Right lobe of liver (tissue), 6 donors: ENCODE data around the gene EPS8. TPM values are rescaled to one million over a fixed set of nuclear protein-coding genes. Genes with fewer than 3 reads are reported as not detected.

Experiments used
- ATAC-seq, 4 donors: fragments of 200-7000 bp; cut with Tn5 transposase; one replicate each; pipeline ENCODE4 v1.9.1; 2020; ENCODE audit warnings: mild to moderate bottlenecking in 4 of 4, moderate library complexity in 4 of 4
- DNase-seq, 3 donors: peaks; one replicate each; pipeline ENCODE4 v3.0.0-alpha.2; 2020
- H3K27ac ChIP-seq, 3 donors: fragments of 200-600 bp; one replicate each; pipeline ENCODE4 v1.8.0; 2022
- H3K27me3 ChIP-seq, 2 donors: fragments of 200-600 bp; one replicate each; pipeline ENCODE4 v1.8.0; 2022
- H3K36me3 ChIP-seq, 4 donors: fragments of 200-600 bp; sonication (generic) in 1 of 4; one replicate each; pipeline versions ENCODE4 v1.5.1 to v1.8.0; 2017 to 2022; ENCODE audit warnings: control low read depth in 1 of 4
- H3K4me1 ChIP-seq, 4 donors: fragments of 200-600 bp; sonication (generic) in 1 of 4; one replicate each; pipeline versions ENCODE4 v1.5.1 to v1.8.0; 2017 to 2022; ENCODE audit warnings: control low read depth in 1 of 4
- H3K4me3 ChIP-seq, 3 donors: fragments of 200-600 bp; one replicate each; pipeline ENCODE4 v1.8.0; 2022
- H3K9me3 ChIP-seq, 4 donors: fragments of 200-600 bp; sonication (generic) in 1 of 4; one replicate each; pipeline versions ENCODE4 v1.5.1 to v1.8.0; 2017 to 2022; ENCODE audit warnings: control low read depth in 1 of 4
- CTCF ChIP-seq, 4 donors: fragments of 200-600 bp in 3 of 4; fragments of 450-650 bp in 1 of 4; IDR thresholded peaks; one replicate each; pipeline versions ENCODE4 v1.5.1 to v1.8.0; 2016 to 2022; ENCODE audit warnings: antibody characterized with exemption in 4 of 4, mild to moderate bottlenecking in 2 of 4
- POLR2A ChIP-seq: fragments of 450-650 bp; IDR thresholded peaks from one replicate; pipeline ENCODE4 v1.6.1; 2017; ENCODE audit warnings: antibody characterized with exemption, mild to moderate bottlenecking
- WGBS: methylation state at CpG from one replicate; pipeline ENCODE4 v1.1.6; 2018; ENCODE audit warnings: low coverage, low lambda C conversion rate; ENCODE audit not compliant: insufficient coverage; ENCODE audit errors: missing lambda C conversion rate; 5-methylcytosine and 5-hydroxymethylcytosine counted together
- intact Hi-C, 2 donors: fragments of 100-400 bp; cut with DNase I; formaldehyde crosslinking; loops; one replicate each; pipeline versions ENCODE4 v1.11.2 to v1.14.1; 2022
- total RNA-seq, 6 experiments: library from RNA; depleted of rRNA in 2 of 6; stranded (reverse); fragments of >200 nt in 2 of 6; fragmentation: NEBNext Ultra II Directional in 3 of 6; extraction: Animal tissue kit (Norgen Biotek cat#: 25700) in 3 of 6; gene quantifications; one replicate each; pipeline versions ENCODE4 v1.1.0 to v1.2.4, GENCODE V29; 2016 to 2023
- donor health status: DM: no; HTN: yes; CAD: no.
- donor health status: DM: no; HTN: no; CAD: no.
- donor health status: DM: no; HTN: no; CAD: no.
- donor health status: DM: no; HTN: yes; CAD: no.
- donor health status: DM: no; HTN: yes; CAD: no.

Gene EPS8
- total RNA-seq, 6 experiments from 2014 or later, result 21.3 to 44.8 (median 28.2) TPM

- DNase-seq, result no peak
- TF ChIP-seq CTCF (IDR thresholded peaks at IDR 0.05) (no peak), POLR2A (no peak)
- 93% methylated on average over 1 of the region's 1 CpG for WGBS
- H3K9me3 ChIP-seq, result no peaks in the 10 kb centered on the region
- H3K27me3 ChIP-seq, result no peaks in the 10 kb centered on the region
- ATAC-seq, result peak in 1 of 4 donors; percentile 32
- no peak overlapping the region for H3K27ac ChIP-seq
- no peaks in the 10 kb centered on the region for H3K36me3 ChIP-seq
- H3K4me3 ChIP-seq, result no peak overlapping the region
- intact Hi-C loops, result no loop called here
- no peaks in the 10 kb centered on the region for H3K4me1 ChIP-seq
These were observed 187.9 kb downstream of the EPS8 start for GRCh38 chr12:15601210-15601800.

- Histone ChIP-seq H3K36me3 (no peaks in the 10 kb centered on the region), H3K27me3 (no peaks in the 10 kb centered on the region), H3K4me3 (no peak overlapping the region), H3K9me3 (no peaks in the 10 kb centered on the region), H3K4me1 (no peaks in the 10 kb centered on the region), H3K27ac (no peak overlapping the region)
- no peak for TF ChIP-seq POLR2A
- WGBS, result 80% methylated on average over 7 of the region's 7 CpGs
- no peak for DNase-seq
- no peak for ATAC-seq
- intact Hi-C loops, result no loop called here
These were observed 188.8 kb downstream of the EPS8 start for GRCh38 chr12:15600223-15600935.

GRCh38 chr12:15599266-15600037 lies 189.7 kb downstream of the EPS8 start:
- WGBS, result 35% methylated on average over 4 of the region's 4 CpGs
- Histone ChIP-seq H3K4me3 (no peak overlapping the region), H3K27ac (no peak overlapping the region), H3K9me3 (no peaks in the 10 kb centered on the region), H3K36me3 (no peaks in the 10 kb centered on the region), H3K27me3 (no peaks in the 10 kb centered on the region), H3K4me1 (no peaks in the 10 kb centered on the region)
- no peak for DNase-seq
- no peak for TF ChIP-seq POLR2A
- TF ChIP-seq CTCF (IDR thresholded peaks at IDR 0.05), result no peak
- intact Hi-C loops, result loop anchor here in 1 of 2 donors (10.0 kb wide), 1 partner anchor 255 kb away; no protein-coding TSS in a partner anchor
- peak; percentile 52 to 68 (median 57) for ATAC-seq

GRCh38 chr12:15597125-15597830 lies 191.9 kb downstream of the EPS8 start:
- Histone ChIP-seq H3K9me3 (no peaks in the 10 kb centered on the region), H3K27me3 (no peaks in the 10 kb centered on the region), H3K4me1 (no peaks in the 10 kb centered on the region), H3K27ac (no peak overlapping the region), H3K4me3 (no peak overlapping the region), H3K36me3 (no peaks in the 10 kb centered on the region)
- TF ChIP-seq POLR2A (no peak), CTCF (IDR thresholded peaks at IDR 0.05) (no peak)
- no peak for DNase-seq
- intact Hi-C loops, result loop anchor here in 1 of 2 donors (10.0 kb wide), 1 partner anchor 258 kb away; no protein-coding TSS in a partner anchor
- ATAC-seq, result no peak
- 56% methylated on average over 4 of the region's 5 CpGs for WGBS
